OCI-LY7 (cell line): Measurements from ENCODE around the gene ACTA2. TPM values are rescaled to one million over a fixed set of nuclear protein-coding genes. Genes with fewer than 3 reads are reported as not detected.
A peak's percentile ranks its signal among the peaks of the same experiment; 100 is the strongest.

Experiments used
- BruUV-seq: library from RNA; stranded (reverse); fragments of 400-500 nt; replicated peaks from 2 replicates; lab custom pipeline; 2021; lab: Mats Ljungman, UMichigan
- CTCF ChIA-PET: fragments of 300-600 bp; sonication (Branson Sonifier 250); formaldehyde crosslinking; loops from one replicate; lab custom pipeline; 2022; ENCODE audit warnings: antibody characterized with exemption; ENCODE audit not compliant: unreplicated experiment; lab: Charles Lee
- POLR2A ChIA-PET: fragments of 300-600 bp; sonication (Branson Sonifier 250); formaldehyde crosslinking; loops from one replicate; lab custom pipeline; 2022; ENCODE audit warnings: antibody characterized with exemption; lab: Charles Lee
- DNase-seq: peaks from one replicate; pipeline ENCODE4 v3.0.0-alpha.2; 2015; ENCODE audit warnings: low spot score
- H2AFZ ChIP-seq: fragments of 200-600 bp; sonication (generic), shearing (Covaris generic); 2 replicates; pipeline ENCODE4 v1.6.1; 2014; ENCODE audit warnings: mild to moderate bottlenecking, antibody characterized with exemption, low read length, moderate library complexity
- H3K27ac ChIP-seq: fragments of 200-600 bp; sonication (generic); 2 replicates; pipeline ENCODE4 v1.5.1; 2014; ENCODE audit warnings: mixed run types, low read depth, mild to moderate bottlenecking, moderate library complexity, low read length, inconsistent platforms; ENCODE audit not compliant: poor library complexity, severe bottlenecking
- H3K36me3 ChIP-seq: fragments of 200-600 bp; sonication (generic); 2 replicates; pipeline ENCODE4 v1.6.1; 2014; ENCODE audit warnings: mild to moderate bottlenecking, antibody characterized with exemption, low read length, moderate library complexity, mixed read lengths; ENCODE audit not compliant: insufficient read depth
- H3K4me1 ChIP-seq: fragments of 200-600 bp; sonication (generic); 2 replicates; pipeline ENCODE4 v1.5.1; 2014; ENCODE audit warnings: mild to moderate bottlenecking, low read length; ENCODE audit not compliant: insufficient read depth, poor library complexity, severe bottlenecking
- H3K4me2 ChIP-seq: fragments of 200-600 bp; sonication (generic); 2 replicates; pipeline ENCODE4 v1.6.1; 2014; ENCODE audit warnings: mild to moderate bottlenecking, low read length
- H3K4me3 ChIP-seq: fragments of 200-600 bp; sonication (generic); 2 replicates; pipeline ENCODE4 v1.5.1; 2014; ENCODE audit warnings: mild to moderate bottlenecking, low read depth, low read length; ENCODE audit not compliant: poor library complexity, severe bottlenecking
- H3K79me2 ChIP-seq: fragments of 200-600 bp; sonication (generic); 2 replicates; pipeline ENCODE4 v1.6.1; 2016; ENCODE audit warnings: low read depth, mild to moderate bottlenecking, low read length, moderate library complexity, mixed read lengths; ENCODE audit not compliant: insufficient read depth
- H3K9me2 ChIP-seq: fragments of 200-600 bp; sonication (generic); 2 replicates; pipeline ENCODE4 v1.6.1; 2016; ENCODE audit warnings: mild to moderate bottlenecking, low read length, mixed read lengths; ENCODE audit not compliant: insufficient read depth
- H3K9me3 ChIP-seq: fragments of 200-600 bp; sonication (generic); 2 replicates; pipeline ENCODE4 v1.6.1; 2014; ENCODE audit warnings: mild to moderate bottlenecking, mixed run types, low read length, mixed read lengths
- H4K20me1 ChIP-seq: fragments of 200-600 bp; sonication (generic); 2 replicates; pipeline ENCODE4 v1.6.1; 2014; ENCODE audit warnings: mild to moderate bottlenecking, antibody characterized with exemption, low read length, moderate library complexity, mixed read lengths; ENCODE audit not compliant: insufficient read depth
- CTCF ChIP-seq: fragments of 200-600 bp; sonication (generic); conservative IDR thresholded peaks from 2 replicates; pipeline ENCODE4 v1.5.1; 2014; ENCODE audit warnings: mild to moderate bottlenecking, antibody characterized with exemption, low read length, moderate library complexity, mixed read lengths
- EZH2phosphoT487 ChIP-seq: fragments of 200-600 bp; sonication (generic); IDR thresholded peaks from 2 replicates; pipeline ENCODE4 v1.6.1; 2018; ENCODE audit warnings: low read depth, borderline replicate concordance, mild to moderate bottlenecking, mixed run types, antibody characterized with exemption, low read length, moderate library complexity, mixed read lengths
- intact Hi-C: fragments of 100-400 bp; cut with micrococcal nuclease; formaldehyde crosslinking; loops from one replicate; pipeline ENCODE4 v1.10.0; 2022; ENCODE audit not compliant: unreplicated experiment
- total RNA-seq, 2 experiments: library from RNA; depleted of rRNA in 1 of 2; stranded (reverse); fragments of >200 nt in 1 of 2; shearing (Covaris generic) in 1 of 2; gene quantifications; 2 replicates each; pipeline ENCODE4 v1.2.3, GENCODE V29; 2014 to 2022

ACTA2 gene
- total RNA-seq, 2 experiments from 2014 or later, result 1.4 to 3.3 TPM

GRCh38 chr10:88996927-88997326 is 44.4 kb upstream of the ACTA2 start:
- Histone ChIP-seq H3K9me3 (no peaks in the 10 kb centered on the region), H3K27ac (peak overlapping the region; percentile 63), H3K36me3 (no peaks in the 10 kb centered on the region), H4K20me1 (no peaks in the 10 kb centered on the region), H3K9me2 (no peaks in the 10 kb centered on the region), H3K4me1 (peaks cover 86% of the 10 kb centered on the region), H3K79me2 (peaks cover 54% of the 10 kb centered on the region), H2AFZ (peak overlapping the region; percentile 1; the same call in 1 of the 2 replicates), H3K4me2 (peak overlapping the region; percentile 64), H3K4me3 (peak overlapping the region; percentile 21)
- peak; percentile 58 for DNase-seq
- TF ChIP-seq EZH2phosphoT487 (no peak), CTCF (no peak)
- ChIA-PET POLR2A (interaction anchor here (0.6 to 2.3 kb wide), 7 partner anchors 9 to 161 kb away, joined by 3 to 8 read pairs (median 4); no protein-coding TSS in a partner anchor), CTCF (no interaction called here)
- intact Hi-C loops, result loop anchor here (10.0 kb wide), 4 partner anchors 612 to 1902 kb away; partner anchors contain the start of genes GLUD1, KIF20B and SHLD2
- BruUV-seq, result no TSS peak

DNA sequence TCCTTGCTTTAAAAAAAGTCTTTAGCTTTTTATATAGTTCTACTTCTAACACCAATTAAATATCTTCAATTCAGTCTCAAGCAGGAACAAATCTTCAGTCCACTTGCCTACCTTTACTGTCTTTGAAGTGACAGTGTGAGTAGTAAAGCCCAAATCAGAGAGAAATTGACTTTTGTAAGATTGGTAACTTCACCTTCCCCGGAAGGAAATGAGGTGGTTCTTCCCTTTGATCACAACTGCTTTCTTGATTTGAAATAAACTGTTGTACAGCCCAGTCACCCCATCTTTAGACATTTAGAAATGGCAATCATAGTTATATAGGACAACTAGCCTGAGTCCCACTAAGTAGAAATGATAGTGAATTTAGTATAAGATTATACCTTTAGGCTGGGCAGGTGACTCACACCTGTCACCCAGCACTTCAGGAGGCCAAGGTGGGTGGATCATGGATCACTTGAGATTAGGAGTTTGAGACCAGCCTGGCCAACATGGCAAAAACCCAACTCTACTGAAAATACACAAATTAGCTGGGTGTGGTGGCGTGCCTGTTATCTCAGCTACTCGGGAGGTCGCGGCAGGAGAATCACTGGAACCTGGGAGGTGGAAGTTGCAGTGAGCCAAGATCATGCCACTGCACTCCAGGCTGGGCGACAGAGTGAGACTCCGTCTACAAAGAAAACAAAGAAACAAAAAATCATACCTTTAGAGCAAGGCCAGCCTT is 42.7 kb upstream of the ACTA2 start:
- intact Hi-C loops, result loop anchor here (10.0 kb wide), 4 partner anchors 611 to 1901 kb away; partner anchors contain the start of genes GLUD1, KIF20B and SHLD2
- H2AFZ ChIP-seq, result peak overlapping the region; percentile 58
- peaks cover 54% of the 10 kb centered on the region for H3K79me2 ChIP-seq
- no peaks in the 10 kb centered on the region for H3K9me3 ChIP-seq
- H3K36me3 ChIP-seq, result no peaks in the 10 kb centered on the region
- peak overlapping the region; percentile 64 for H3K4me2 ChIP-seq
- TF ChIP-seq EZH2phosphoT487, result no peak
- TF ChIP-seq CTCF, result no peak
- peak overlapping the region; percentile 47 for H3K4me3 ChIP-seq
- ChIA-PET POLR2A (interaction anchor here (0.5 to 6.7 kb wide), 11 partner anchors 8 to 251 kb away, joined by 3 to 49 read pairs (median 3); no protein-coding TSS in a partner anchor), CTCF (no interaction called here)
- H3K9me2 ChIP-seq, result no peaks in the 10 kb centered on the region
- H3K27ac ChIP-seq, result peak overlapping the region; percentile 63
- H3K4me1 ChIP-seq, result peaks cover 73% of the 10 kb centered on the region
- no peaks in the 10 kb centered on the region for H4K20me1 ChIP-seq
- DNase-seq, result no peak
- no TSS peak for BruUV-seq
